Activated T-cell treated with anti-CD3 and anti-CD28 coated beads for 4 hours (primary cell): ENCODE measurements around the gene CSKMT.
A peak's percentile ranks its signal among the peaks of the same experiment; 100 is the strongest.
"Not testable (repeated sequence)": the region's sequence is repeated elsewhere in the genome, so short reads cannot be mapped to it uniquely, and the experiment has no call there.

ENCODE experiments used
- DNase-seq: peaks from one replicate; pipeline ENCODE4 v3.0.0-alpha.2; 2020

The CSKMT gene, protein sequence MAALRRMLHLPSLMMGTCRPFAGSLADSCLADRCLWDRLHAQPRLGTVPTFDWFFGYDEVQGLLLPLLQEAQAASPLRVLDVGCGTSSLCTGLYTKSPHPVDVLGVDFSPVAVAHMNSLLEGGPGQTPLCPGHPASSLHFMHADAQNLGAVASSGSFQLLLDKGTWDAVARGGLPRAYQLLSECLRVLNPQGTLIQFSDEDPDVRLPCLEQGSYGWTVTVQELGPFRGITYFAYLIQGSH

DNA sequence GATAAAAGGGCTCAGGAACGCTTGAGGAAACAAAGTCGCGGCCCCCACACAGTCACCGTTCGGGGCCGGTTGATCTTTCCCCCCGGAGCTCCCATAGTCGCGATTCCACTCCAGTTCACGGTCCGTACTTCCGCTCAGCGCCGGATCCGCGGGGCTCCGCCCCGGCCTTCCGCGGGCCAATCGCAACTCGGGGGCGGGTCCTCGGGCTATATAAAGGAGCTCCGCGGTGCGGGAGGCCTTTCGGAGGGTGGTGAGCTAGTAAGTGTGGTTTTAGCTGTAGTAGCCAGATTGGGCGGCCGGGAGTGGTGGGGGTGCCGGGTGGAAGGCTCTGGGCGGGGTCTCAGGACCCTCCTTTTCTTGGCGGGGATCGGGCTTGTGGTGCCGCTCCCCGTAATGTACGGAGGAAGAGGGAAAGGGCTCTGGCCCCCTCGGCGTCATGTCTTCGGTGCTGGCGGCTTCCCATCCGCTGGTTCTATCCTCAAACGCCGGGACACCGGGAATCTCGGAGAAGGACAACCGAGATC lies at the start of gene CSKMT, which contains the start of gene C11orf98:
TSS of gene CSKMT (plus strand) at position 238 of the 524 bp plus-strand sequence. CDS start 568 bp downstream, outside the sequence.
TSS of gene C11orf98 (minus strand) at position 136 of the 524 bp plus-strand sequence. CDS start at position 95, 41 bp downstream.
- DNase-seq: peak; percentile 96

DNA sequence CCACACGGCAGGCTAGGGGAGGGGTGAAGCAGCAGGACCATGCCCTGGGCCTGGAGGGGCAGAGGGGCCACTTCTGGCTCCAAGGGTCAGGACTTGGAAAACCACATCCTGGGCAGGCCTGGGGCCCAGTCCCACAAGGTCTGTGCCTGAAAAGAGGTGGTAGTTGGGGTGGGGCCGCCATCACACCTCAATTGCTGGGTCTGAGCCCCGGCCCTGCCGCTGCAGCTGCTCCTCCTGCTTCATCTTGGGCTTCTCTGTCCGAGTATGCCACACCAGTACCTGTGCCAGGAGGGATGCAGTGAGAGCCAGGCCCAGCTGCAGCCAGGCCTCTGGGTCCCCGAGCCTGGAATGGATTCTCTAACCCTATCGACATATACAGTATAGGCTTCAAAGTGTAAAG lies 49.6 kb upstream of the CSKMT start:
- DNase-seq: no peak

- not testable (repeated sequence) for DNase-seq
These were observed 48.2 kb upstream of the CSKMT start for GRCh38 chr11:62616957-62617356.

DNA sequence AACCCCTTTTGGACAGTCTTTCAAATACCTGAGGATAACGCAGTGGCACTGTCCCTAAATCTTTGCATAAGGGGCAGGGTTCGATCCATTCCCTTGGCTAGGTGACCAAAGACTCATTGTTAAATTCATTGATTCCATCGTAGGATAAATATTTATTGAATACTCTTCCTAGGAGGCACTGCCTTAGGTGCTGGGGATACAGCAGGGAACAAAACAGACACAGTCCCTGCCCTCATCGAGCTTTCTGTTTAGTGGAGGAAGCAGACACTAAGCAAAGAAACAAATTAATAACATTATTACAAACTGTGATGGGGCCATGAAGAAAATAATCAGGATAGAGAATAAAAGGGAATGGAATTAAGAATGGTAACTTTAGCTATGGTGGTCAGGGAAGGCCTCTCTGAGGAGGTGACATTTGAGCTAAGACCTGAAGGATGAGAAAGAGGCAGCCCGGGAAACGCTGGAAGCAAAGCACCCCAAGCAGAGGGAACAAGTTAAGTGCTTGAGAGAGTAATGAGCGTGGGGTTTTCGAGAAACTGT lies 44.0 kb upstream of the CSKMT start:
- DNase-seq: no peak

GRCh38 chr11:62621567-62622470 lies 43.3 kb upstream of the CSKMT start, which contains the start of gene B3GAT3:
TSS of gene B3GAT3 (minus strand) at chr11:62621986. CDS start at chr11:62621947, 39 bp downstream.
- peak; percentile 98 for DNase-seq

- no peak for DNase-seq
These were observed 42.5 kb upstream of the CSKMT start for GRCh38 chr11:62622476-62623089.

DNA sequence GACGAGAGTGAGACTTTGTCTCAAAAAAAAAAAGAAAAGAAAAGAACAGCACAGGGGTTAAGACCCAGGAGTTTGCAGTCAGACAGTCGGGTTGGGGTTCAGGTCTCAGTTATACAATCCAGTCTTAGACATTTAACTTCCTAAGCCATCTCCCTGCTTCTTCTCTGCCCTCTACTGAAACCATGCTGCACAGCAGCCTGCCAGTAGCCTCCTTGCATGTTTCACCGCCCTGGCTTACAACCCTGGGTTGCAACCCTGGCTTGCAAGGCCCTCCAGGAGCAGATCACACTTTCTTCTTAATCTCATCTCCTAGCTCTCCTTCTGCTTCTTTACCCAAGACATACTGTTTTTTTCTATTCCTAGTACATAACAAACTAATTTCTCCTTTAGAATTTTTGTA lies 37.4 kb upstream of the CSKMT start:
- no peak for DNase-seq

DNA sequence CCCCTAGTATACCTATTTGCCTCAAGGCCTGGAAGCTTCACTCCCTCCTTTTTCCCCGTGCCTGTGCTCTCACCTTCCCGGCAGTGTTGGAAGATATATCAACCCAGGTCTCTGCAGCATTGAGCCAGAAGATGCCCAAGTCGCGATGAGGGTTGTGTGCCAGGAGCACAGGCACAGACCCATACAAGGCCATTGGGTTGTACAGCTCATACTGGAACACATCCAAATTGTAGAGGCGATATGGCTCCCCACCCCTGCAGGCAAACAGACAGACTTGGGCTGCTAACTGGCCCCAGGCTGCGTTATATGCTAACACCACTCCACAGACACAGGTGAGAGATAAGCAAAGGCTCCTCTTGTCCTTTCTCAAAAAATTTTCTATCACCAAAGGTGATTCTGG lies 32.6 kb upstream of the CSKMT start:
- no peak for DNase-seq

- DNase-seq: no peak
These were observed 20.9 kb upstream of the CSKMT start for GRCh38 chr11:62644220-62644619.

DNA sequence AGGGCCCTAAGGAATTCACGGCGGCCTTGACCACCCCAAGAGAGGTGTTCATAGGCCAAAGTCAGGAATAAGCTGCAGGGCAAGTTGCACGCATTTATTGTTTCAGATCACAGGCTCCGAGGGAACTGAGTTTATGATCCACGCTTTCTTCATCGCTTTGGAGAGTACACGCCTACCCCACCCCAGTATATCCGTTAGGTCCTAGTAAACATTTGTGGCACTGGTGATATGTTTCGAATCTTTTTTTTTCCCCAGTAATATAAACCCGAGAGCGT lies 19.5 kb upstream of the CSKMT start:
- DNase-seq: no peak

GRCh38 chr11:62645946-62646824 lies 18.9 kb upstream of the CSKMT start, which contains the start of gene GANAB:
TSS of gene GANAB (minus strand) at chr11:62646613. CDS start at chr11:62646599, 14 bp downstream.
- DNase-seq: peak; percentile 99

DNA sequence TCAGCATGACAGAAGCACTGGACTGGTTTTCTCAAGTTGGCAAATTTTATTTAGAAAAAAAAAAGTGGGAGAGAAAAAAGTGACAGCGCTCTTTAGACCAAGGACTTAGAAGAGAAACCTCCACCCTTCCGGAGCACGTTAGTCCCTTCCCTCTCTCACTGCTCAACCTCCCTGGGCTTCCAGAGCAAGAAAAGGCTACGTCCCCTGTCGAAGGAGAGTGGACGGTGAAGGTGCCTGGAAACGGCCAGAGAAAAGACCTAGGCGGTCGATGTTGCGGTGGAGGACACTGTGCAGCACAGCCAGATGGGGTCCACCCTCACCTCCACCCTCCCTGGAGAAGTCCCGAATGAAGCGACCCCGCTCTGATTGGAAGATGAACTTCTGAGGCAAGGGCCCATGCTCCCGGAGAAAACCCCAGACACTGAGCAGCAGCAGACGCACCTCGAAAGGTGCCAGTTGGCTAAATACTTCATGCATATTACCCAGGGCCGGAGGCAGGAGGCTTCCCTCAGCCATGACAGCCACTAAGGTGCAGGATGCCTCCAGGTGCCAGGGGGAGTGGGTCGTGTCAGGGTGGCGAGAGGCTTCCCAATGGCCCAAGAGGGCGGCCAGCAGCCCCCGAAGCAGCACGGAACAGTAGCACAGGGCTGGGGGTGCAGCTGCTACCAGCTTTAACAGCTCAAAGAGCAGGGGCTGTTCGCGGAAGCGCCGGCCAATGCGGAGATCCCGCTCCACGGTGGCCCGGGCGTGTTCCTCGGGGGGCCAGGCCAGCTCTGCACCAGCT lies 18.1 kb upstream of the CSKMT start:
- no peak for DNase-seq

- DNase-seq: no peak
These were observed 17.5 kb upstream of the CSKMT start for GRCh38 chr11:62647609-62648005.

DNA sequence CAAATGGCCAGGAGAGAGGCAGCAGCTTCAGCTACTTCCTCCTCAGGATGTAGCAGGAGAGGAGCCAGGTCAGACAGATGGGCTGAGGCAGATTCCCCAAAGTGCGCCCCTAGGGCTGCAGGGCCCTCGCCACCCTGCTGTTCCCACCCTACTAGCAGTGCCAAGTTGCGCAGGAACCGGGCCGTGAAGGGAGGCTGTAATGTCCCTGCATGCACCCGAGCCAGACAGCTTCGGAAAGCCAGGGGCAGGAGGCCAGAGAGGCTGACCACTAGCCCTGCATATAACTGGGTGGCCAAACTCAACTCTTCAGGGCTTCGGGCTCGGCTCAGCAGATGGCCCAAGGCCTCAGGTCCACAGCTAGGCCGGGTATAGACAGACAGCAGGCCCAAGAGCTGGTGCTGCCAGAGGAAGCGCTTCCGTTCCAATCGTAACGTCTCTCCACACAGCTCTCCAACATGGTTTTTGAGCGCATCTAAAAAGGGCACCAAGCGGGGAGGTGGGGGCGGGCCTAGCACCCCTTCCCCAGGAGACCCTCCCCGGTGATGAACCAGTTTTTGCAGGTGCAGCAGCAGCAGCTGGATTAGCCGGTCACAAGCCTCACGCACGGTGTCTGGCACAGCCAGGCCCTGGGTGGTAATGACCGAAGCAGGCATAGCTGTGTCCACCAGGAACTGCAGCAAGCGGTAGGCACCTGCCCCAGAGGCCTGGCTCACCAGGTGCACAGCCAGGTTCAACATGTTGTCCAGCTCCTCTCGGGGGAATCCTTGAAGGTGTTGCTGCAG lies 16.7 kb upstream of the CSKMT start:
- DNase-seq: no peak

DNA sequence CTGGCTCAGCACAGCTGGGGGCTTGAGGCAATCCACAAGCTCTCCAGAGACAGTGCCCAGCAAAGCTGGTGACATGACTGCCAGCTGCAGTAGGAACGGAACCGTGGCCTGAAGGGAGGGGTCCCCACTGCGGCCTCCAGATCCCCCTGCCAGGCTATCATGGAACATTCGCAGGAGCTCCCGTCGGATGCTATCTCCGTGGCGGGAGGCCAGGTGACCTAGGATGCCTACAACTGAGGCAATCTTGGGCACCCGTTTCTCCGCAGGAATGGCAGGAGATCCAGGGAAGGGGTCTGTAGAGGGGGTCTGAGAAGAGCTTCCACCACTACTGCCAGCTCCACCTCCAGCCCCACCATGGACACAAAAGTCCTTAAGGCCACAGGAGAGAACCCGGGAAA lies 16.1 kb upstream of the CSKMT start:
- no peak for DNase-seq

DNA sequence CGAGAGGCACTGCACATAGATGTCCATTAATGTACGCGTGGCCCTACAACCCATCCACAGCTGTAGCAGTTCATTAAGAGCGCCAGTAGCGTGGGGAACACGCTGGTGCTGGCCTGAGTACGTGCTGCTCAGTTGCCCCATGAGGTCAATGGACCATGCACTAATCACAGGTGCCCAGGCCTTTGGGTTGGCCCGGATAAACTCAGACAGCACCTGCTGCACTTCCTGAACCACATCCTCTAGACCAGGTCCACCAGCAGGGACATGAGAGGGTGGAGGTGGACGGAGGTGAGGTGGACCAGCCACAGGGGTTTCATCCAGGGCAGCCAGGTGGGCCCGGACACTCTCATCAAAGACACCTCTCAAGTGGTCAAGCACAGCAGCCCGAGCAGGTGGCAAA lies 15.6 kb upstream of the CSKMT start:
- no peak for DNase-seq

- DNase-seq: not testable (repeated sequence)
These were observed 14.8 kb upstream of the CSKMT start for GRCh38 chr11:62650283-62650682.

- no peak for DNase-seq
These were observed 12.7 kb upstream of the CSKMT start for GRCh38 chr11:62652161-62653006.

- no peak for DNase-seq
These were observed 10.8 kb upstream of the CSKMT start for GRCh38 chr11:62654297-62654696.
